HG02973 (cell line): ENCODE results near the gene SSR3.

ENCODE experiments used
- ATAC-seq: cut with Tn5 transposase; IDR thresholded peaks from one replicate; pipeline ENCODE4 v1.9.1; 2021; ENCODE audit warnings: moderate library complexity; ENCODE audit not compliant: unreplicated experiment

Gene SSR3

GRCh38 chr3:156495816-156496215 lies 59.1 kb downstream of the SSR3 start:
- ATAC-seq = no peak

GRCh38 chr3:156493887-156494286 lies 61.0 kb downstream of the SSR3 start:
- ATAC-seq = no peak

GRCh38 chr3:156492801-156493261 lies 62.1 kb downstream of the SSR3 start:
- no peak for ATAC-seq

DNA sequence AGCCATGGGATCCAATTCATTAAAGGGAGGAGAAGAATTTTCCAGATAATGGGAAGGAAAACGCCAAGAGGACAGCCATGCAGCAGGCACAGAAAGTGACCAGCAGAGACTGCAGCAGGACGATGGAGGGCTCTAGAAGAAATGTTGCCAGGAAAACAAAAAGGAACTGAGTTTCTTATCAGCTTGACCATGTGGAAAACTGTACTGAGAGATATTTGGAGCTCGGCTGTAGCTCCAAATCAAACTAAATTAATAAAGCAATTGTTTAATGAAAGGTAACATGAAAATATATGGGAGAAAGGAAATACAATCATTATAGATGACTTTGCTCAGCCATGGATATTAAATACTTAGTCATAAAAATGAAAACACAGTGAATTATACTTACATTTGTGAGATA lies 63.7 kb downstream of the SSR3 start:
- ATAC-seq = no peak
